ENCODE data around the gene DLG2.

Gene DLG2

DNA sequence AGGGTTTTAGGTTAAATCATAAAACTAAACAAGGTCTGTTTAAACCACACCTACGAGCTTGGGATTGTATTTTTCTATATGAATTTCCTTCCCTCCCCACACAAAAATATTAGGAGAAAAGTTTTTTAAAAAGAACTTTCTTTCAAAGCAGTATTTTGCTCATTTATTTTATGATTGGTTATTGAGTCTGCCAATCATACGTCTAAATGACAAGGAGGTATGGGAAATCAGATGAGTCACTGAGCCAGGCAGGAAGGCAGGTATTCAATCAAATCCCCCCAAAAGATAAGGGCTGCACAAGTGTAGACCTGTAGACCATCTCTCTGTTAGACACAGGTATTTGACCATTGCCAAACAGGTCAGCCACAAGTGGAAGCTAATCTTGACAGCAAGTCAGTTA is 1900.8 kb downstream of the DLG2 start:
- no peak for FAIRE-seq

DNA sequence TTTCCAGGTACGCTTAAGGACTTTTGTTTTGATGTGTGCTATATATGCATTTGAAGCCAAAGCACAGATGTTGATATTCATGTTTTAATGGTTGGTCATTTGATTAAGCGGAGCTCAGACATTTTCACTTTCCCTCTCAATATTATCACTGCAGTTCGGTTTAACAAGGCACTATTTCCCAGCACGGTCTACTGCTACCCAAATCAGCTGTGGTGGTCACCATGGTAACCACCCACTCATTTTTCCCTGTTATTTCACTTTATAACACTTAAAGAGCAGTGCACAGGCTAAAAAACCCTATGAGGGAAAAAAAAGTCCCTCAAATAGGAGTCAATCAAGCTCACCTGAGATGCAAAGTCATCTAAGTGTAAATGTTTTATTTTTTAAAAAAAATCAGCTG is 1901.4 kb downstream of the DLG2 start:
- no peak for FAIRE-seq

DNA sequence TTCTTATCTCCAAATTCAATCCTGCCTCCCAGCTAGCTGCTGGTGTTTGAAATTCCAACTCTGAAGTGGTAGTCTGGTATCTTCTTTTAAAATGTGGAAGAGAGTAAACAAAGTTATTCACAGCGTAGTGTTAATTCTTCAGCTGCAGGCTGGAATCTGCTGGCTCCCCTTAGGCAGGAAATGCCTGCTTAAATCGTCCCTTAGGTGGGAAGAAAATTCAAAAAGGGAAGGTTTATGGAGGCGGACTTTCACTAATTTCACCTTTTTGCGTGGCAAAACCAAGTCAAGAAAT is 1901.9 kb downstream of the DLG2 start:
- no peak for FAIRE-seq

DNA sequence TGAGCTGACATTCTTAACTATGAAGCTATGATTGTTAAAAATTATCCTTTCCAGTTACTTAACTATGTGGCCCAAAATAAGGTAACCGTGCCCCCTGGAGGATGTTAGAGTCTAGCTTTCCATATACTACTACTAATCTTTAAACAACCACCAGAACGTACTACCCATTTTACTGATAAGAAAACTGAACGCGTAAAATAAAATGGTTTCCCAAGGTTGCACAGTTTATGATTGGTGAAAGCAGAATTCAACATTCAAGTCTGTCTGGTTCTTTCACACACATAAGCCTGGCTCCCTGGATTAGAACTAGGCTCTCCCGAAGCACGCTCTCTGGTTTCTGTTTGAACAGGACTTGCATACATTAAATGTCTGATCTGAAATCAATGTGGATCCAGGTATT is 1903.1 kb downstream of the DLG2 start:
- peak; percentile 41 for FAIRE-seq

DNA sequence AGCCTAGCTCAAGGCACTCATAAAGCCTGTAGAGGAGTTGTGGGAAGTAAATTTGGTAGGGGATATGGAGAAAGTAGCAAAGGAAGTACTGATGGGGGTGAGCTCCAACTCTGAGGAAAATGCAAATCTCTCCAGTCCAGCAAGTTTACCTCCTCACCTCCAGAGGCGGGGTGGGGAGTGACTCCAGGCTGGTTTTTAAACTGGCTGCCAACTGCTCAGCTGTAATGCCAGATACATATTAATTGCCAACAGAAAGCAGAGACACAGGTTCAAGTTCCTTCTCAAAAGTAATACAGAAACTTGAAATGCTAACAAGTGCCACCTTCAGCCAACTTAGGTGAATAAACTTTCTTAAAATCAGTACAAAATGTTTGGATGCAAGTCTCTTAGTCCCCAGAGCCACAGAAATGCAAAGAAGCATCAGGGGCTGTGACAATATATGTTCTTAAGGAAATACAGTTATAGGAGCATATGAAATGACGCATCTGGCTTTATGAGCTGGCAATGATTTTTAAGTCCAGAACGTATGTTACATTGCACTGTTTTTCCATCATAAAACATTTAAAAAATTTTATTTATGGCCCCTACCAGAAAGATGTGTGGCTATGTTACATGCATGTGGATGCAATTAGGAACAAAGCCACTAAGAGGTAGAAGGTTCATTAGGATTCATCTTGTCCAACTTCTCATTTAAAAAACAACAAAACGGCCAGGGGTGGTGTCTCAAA is 1904.6 kb downstream of the DLG2 start:
- FAIRE-seq = no peak

DNA sequence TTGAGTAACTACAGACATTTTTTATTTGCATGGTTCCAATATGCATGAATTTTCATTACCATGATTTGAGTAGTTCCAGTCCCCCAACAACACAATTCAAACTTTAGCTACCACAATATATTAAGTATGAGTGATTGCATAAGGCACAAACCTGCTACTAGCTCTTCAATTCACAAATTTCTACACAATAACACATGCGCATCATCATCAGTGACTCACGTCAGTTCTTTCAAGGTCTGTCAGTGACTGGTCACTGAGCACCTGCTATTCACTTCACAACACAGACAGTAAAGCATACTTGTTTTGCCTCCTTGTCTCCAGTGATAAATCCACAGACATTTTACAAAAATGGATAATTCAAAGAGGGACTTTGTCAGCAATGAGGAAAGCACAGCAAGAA is 1905.9 kb downstream of the DLG2 start:
- no peak for FAIRE-seq

DNA sequence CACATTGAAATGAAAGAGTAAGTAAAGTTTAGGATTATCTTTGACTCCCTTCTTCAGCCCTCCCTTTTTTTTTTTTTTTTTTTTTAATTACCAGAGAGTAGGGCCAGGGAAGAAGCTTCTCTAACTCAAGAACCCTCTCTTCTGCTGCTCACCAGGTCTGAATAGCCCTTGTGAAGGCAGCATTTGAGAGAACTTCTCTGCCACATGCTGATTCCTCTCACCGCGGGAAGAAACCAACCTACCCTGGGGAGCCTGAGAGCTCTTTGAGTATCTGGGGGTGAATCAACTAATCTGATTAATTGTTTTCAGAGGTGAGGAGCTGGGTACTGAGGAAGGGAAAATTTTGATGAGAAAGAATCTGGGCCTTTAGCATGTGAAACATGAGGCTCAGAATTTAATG is 1906.5 kb downstream of the DLG2 start:
- no peak for FAIRE-seq

DNA sequence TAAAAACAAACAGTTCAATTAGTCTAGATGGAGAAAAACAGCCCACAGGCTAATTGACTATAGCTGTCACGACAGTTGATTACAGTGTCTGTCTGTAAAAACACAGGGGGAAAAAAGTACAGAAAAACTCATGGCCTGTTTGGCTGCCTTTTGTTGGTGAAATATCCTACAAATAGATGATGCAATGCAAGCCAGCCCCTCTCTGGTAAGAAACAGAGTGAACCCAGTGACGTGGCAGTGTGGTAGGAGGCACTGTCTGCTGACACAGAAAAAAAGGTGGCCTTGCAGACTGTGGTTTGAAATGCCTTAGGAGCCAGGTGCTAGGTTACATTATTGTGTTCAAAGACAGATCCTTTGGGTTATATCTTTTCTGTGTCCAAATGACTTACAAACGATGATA is 1909.6 kb downstream of the DLG2 start:
- no peak for FAIRE-seq

DNA sequence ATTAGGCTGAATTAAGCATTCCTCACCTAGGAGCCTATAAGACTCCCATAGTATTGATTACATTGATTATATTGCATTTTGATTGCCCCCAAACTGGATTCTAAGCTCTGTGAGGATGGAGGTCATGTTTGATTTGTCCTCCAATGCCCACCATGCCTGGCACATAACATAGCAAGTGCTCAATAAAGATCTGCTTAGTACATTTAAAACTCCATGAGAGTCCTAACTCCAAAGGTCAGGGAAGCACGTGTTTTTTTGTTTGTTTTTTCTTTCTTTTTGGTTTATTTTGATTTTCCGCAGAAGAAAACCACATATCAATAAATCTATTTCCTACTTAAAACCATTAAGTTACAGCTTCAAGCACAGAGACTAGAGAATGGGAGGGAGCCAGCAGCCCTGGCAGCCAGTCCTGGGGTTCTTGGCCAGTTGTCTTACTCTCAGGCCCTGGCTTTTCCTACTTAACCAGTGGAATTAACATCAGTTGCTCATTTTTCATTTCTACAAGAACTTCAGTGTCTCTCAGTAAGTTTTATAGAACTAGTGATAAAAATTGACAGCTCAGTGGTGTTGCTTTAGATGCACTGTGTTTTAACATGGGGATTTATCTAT is 1911.1 kb downstream of the DLG2 start:
- no peak for FAIRE-seq

DNA sequence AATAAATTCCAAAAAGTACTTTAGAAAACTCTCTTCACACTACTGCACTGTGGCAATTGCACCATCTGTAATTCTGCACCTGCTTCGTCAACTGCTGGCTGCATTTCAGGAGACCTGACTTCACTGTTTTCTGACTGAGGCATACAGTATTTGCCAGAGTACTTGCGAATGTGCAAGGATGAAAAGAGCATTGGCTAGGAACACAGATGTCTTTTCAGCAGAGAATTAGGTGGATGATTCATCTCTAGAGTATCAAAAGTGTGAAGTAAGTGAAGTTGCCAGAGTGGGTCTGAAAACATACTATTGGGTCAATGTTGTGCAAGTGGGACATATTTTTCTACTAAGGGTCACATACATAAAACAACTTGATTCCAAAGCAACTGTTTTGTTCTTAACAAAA is 1913.4 kb downstream of the DLG2 start:
- FAIRE-seq = no peak

DNA sequence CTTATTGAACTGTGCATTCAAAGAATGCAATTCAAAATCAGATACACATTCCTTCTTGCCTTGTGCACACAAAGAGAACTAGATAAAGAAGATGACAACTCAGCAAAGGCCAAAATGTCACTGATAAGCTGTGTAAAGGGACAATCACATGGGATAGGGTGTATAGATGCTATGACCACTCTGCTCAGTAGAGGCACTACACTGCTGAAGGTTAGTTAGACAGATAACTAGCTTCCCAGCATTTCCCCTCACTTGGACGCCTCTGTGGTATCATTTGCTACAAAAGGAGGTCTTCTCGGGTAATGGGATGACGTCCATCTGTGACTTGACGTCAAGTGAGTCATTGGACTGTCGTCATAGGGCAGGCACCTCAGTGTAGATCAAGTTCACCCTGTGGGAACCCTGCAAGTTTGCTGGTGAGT is 1916.0 kb downstream of the DLG2 start:
- FAIRE-seq = no peak

DNA sequence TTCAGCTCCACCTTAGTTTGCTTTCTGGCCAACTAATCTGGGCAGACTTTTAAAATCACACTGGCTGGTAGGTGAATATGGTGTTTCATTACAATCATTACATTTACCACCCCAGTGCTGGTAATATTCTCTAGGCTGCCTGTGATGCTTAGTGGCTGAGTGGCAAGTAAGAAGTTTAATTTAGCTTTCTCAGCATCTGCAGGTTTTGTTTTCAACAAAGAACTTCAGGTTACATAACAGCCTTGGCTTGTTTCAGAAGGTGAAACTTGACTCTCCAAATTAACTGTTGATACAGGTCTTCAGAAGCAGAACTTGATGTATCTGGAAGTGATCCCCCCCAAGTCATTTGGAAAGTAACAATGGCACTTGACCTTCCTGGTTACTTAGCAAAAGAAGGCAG is 1917.7 kb downstream of the DLG2 start:
- FAIRE-seq = no peak

DNA sequence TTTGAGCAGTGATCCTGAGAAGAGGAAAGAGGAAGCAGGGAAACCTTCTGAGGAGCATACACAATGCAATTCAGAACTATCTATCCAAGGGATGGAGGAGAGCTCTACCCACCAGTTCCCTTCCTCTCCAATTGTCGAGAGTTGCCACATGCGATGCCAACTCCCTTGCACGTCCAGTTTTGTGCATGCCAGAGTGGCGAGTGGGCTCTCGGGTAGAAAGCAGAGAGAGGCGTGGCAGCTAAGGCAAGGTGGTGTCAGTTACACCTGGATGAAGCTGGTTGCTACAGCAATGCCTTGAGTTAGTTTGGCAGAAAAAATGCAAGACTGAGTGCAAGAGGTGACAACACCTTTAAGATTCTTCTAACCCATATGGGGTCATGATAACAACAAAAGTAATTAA is 1920.6 kb downstream of the DLG2 start:
- FAIRE-seq = no peak

DNA sequence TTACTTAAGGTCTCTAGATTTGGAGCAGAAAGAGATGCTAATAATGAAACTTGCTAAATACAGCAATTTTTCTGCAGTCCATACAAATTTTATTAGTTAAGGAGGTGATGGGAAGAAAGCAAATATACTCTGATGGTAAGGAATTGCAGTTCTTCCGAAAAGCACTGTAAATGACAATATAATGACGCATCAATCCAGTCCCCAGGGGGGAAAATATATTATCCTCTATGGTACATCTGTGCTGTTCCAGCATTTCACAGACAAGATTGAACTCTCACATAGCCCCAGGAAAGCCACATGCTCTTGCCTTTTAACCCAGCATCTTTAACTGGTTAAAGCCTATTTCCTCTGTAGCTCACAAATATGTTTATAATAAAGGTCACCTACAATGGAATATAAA is 1924.3 kb downstream of the DLG2 start:
- no peak for FAIRE-seq

DNA sequence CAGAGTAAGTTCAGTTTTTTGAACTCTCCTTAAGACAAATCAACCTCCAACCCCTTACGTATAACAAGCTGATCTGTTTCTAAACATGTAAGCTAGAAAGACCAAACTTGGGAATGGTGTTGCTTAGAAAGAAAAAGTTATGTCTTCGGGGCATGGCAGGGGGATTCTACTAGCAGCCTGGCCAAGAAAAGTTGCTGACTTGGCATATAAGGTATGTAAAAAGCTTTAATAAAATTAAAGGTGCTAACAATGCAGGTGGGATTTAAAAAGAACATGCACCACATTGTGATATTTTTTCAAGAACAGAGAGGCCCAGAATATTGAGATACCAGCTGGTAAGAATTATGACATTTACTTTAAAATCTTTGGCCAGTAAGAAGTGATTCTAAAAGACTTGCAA is 1929.6 kb downstream of the DLG2 start:
- FAIRE-seq = no peak

DNA sequence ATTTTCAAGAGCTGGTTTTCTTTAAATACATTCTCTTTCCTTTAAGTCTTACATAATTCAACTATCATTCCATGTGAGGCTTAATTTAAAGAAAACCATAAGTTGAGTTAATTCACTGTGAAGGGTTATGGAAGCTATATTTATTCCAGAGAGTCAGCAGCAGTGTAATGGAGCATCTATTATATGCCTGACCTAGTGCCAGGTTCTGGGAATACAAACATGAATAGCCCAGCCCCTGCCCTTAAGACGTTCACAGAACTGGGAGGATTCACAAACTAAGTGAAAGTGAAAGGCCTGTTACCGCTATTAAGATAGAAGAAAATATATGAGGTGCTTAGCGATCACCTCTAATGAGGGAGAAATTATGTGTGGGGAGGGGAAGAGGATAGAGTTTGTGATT is 1932.1 kb downstream of the DLG2 start:
- no peak for FAIRE-seq

DNA sequence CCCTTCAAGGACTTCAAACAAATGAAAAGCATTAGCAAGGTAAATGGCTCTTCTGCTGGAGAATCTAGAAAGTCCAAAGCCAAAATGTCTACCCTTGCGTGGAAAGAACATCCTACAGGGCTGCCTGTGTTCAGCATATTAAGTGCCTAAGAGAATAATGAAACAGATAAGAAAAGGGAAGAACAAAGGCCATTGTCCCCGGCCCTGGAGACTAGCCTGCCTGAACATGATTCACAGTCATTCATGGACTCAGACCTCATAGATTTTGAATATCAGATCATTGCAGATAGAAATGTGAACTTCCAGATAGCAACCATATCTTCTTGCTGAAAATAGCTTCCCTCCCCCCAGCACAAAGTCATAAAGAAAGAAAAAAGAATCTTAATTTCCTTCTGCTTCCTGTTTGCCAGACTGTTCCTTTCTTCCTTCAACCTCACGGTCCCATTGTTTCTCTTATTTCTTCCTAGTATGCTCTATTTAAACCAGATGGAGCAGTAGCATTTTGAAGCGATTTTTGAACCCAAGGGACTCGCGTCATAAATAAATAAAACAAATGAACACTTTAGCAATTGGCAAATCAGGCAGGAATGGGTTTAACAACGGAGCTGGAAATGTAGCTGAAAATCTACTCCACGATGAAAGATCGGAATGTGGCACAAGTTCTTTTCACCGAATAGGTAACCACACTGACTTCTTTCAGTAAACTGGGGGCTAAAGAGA is 1932.8 kb downstream of the DLG2 start:
- no peak for FAIRE-seq

DNA sequence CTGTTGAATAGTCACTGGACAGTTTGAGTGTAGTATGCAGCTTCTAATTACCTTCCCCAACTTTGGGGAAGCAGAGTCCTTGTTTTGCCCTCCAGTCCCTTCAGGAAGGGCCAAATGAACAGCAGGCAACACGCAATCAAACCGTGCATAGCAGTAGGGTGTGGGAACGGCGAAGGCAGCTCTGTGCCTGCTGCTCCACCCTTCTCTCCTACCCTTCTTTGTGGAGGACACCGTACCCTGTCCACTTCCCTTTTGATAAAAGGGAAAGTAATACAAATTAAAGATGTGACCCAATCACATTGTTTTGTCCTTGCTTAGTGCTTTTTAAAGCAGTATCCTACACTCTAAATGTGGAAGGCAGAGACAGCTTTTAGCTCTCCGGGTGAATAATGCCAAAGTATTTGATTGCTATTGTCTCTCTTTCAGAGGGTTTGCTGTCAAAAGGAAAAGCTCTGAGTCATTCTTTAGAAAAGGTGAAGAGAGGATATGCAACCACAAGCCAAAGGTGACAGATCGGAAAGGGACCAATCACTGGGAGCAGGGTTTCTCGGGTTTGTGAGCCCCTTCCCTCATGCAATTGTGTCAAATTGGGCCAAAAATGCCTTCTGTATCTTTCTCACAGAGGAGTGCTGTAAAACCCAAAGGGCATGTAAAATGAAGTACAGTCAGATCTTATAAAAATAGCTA is 1933.7 kb downstream of the DLG2 start:
- FAIRE-seq = no peak

DNA sequence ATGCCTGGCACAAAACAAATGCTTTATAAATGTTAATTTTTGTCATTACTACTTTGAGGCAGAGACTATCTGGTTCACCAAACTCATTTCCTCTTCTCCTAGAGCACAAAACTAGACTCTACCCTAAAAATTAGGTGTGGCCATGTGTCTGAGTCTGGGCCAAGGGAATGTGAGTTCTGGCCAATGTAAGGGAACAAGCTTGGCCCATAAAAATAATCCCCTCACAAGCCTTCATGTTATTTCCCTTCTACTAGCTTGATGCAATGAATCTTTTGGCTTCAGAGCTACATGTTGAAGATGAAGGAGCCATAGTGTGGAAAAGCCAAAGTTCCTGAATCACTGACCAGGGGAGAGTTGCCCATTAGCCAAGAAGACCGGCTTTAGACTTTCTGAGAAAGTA is 1934.5 kb downstream of the DLG2 start:
- no peak for FAIRE-seq

DNA sequence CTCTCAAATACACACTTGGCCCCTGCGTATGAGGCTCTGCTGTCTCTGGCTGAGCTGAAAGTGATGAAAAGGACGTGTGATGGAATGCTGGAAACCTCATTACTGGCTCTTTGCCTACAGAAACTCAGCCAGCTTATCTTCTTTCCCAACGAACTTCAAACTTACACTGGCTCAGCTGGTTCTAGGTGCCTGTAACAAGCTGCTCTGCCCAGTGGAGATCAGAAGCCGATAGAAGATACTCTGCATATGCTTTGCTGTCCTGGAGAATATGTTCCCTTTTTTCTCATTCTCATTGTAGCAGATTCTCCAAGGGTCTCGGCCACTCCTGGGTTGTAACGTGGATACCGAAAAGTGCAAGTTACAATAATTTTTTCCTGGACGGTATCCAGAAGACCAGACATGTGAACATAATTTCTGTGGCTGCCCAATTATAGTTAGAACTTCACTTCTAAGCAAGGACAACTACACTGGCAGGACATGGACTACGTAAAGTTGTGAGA is 1935.6 kb downstream of the DLG2 start:
- FAIRE-seq = no peak

DNA sequence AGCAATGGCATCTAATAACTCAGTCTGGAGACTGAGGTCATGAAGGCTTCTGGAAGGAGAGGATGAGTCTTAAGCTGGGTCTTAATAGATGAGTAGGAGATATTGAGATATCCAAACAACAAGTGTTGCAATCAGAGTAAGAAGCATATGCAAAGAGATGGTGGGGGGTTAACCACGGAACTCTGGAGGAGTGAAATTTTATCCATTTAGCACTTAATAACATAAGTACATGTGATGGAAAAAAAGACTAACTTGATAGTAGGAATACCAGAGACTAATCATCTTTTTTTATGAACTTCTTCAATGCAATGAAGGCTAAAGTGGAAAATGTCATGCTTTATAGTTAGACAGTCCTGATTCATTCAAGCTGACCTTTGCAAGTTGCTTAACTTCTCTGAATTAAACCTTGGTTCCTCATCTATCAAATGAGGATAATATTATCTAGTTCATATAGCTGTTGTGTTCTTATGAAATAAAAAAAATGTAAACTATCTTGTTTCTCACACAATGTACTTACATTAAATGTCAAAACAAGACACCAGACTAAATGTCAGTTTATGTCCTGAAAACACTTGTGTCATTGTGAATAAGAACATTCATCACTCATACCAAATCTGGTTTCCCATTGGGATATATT is 1937.9 kb downstream of the DLG2 start:
- FAIRE-seq = no peak

DNA sequence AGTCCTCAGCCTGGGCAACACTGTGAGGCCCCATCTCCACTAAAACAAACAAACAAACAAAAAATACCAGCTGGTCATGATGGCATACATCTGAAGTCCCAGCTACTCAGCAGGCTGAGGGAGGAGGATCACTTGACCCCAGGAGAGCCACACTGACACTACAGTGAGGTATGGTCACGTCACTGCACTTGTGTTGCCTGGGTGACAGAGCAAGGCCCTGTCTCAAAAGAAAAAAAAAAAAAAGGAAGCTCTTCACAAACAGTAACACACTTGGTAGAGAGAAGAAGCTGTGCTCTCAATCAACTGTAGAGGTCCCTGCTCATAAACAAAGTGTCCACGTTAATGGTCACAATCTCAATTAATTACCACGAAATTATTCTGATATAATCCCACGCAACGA is 1939.4 kb downstream of the DLG2 start:
- no peak for FAIRE-seq

DNA sequence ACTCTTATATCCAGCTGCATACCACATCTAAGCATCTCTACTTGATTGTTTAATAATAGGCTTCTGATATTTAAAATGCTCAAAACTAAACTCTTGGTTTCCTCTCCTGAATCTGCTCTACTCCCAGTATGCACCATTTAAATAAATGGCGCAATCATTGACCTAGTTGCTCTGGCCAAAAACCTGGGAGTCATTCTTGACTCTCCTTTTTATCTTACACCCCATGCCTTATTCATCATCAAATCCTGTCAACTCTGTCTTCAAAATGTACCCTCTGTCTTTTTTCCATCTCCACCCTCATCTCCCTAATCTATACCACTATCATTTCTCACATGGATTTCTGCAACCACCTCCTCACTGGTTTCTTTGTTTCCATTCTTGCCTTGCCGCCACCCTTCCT is 1941.4 kb downstream of the DLG2 start:
- no peak for FAIRE-seq
